AG09309 (cell line): ENCODE data around the gene SERP1.

ENCODE experiments used
- DNase-seq: peaks from one replicate; pipeline ENCODE4 v3.0.0-alpha.2; 2010; ENCODE audit warnings: low read depth
- H3K4me3 ChIP-seq: 2 replicates; pipeline ENCODE4 v1.5.1; 2011; ENCODE audit warnings: mild to moderate bottlenecking, low read depth, low read length, moderate library complexity; ENCODE audit not compliant: control insufficient read depth
- CTCF ChIP-seq: IDR thresholded peaks from 2 replicates; pipeline ENCODE4 v1.5.1; 2011; ENCODE audit warnings: mild to moderate bottlenecking, low read depth, low read length, inconsistent platforms; ENCODE audit not compliant: insufficient read depth, control insufficient read depth; ENCODE audit errors: missing control alignments

The SERP1 gene

GRCh38 chr3:150547045-150547741 lies 897 bp upstream of the SERP1 start:
- no peak for DNase-seq
- no peak for TF ChIP-seq CTCF
- H3K4me3 ChIP-seq = peak overlapping the region; percentile 91

DNA sequence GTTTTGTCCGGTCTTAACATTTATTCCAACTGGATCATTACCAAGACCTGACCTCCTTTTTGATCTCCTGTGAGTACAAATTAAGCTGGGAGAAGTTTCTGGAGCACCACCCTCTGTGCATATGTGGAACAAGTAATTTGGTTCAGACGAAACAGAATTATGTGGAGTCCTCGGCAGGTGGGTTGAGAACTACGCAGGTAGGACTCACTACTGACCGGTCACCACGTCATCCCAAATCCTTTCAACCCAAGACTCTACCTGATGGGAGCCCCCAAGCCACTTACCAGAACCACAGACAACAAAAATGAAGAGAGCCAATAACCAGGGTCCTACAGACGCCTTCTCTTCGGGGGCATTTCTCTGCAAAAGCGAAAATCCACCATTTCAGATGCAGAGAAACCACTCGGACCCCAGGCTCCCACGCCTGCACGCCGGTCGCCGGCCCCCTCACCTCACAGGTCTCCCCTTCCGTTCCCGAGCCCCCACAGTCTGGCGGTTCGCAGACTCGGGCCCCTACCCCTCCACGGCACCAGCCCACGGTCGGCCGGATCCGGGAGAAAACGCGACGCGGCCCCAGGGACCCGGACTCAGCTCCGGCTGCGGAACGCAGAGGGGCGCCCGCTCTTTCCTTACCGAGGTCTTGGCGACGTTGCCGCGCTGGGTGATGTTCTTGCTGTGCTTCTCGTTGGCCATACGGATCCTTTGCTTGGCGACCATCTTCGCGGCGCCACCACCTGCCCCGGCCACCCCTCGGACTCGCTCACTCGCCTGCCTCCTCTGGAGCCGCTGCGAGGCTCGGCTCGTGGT lies 674 bp downstream of the SERP1 start:
- no peak for DNase-seq

GRCh38 chr3:150544726-150545125 lies 1.6 kb downstream of the SERP1 start:
- H3K4me3 ChIP-seq = peak overlapping the region; percentile 91
- no peak for TF ChIP-seq CTCF
- DNase-seq = peak; percentile 23

More for the DNA sequence above, 674 bp downstream of the SERP1 start:
- no peak for TF ChIP-seq CTCF
- peak overlapping the region; percentile 91 for H3K4me3 ChIP-seq

- H3K4me3 ChIP-seq = no peak overlapping the region
- no peak for TF ChIP-seq CTCF
- DNase-seq = peak; percentile 41
These were observed 2.3 kb downstream of the SERP1 start for GRCh38 chr3:150544041-150544440.

- DNase-seq = no peak
These were observed 2.8 kb downstream of the SERP1 start for GRCh38 chr3:150543531-150543930.

GRCh38 chr3:150543128-150543527 lies 3.2 kb downstream of the SERP1 start:
- no peak for DNase-seq
- no peak overlapping the region for H3K4me3 ChIP-seq
- TF ChIP-seq CTCF = no peak

More at GRCh38 chr3:150543531-150543930, 2.8 kb downstream of the SERP1 start:
- no peak for TF ChIP-seq CTCF
- no peak overlapping the region for H3K4me3 ChIP-seq
